Left cardiac atrium (tissue), 4 donors: ENCODE results near the gene MBNL2. TPM values are rescaled to one million over a fixed set of nuclear protein-coding genes. Genes with fewer than 3 reads are reported as not detected.

Experiments
- ATAC-seq, 2 donors: fragments of 200-7000 bp; cut with Tn5 transposase; one replicate each; pipeline ENCODE4 v1.9.1; 2020; ENCODE audit warnings: mild to moderate bottlenecking in 2 of 2, moderate library complexity in 2 of 2
- DNase-seq: peaks from one replicate; pipeline ENCODE4 v3.0.0-alpha.2; 2020
- intact Hi-C, 2 donors: fragments of 100-400 bp; cut with DNase I; formaldehyde crosslinking; loops; one replicate each; pipeline versions ENCODE4 v1.14.1 to v1.15.1; 2022 to 2023
- total RNA-seq, 2 donors: library from RNA; stranded (reverse); fragmentation: NEBNext Ultra II Directional; extraction: Animal tissue kit (Norgen Biotek cat#: 25700); gene quantifications; one replicate each; pipeline ENCODE4 v1.2.1, GENCODE V29; 2021
- donor health status: DM: no; HTN: yes; CAD: no.
- donor health status: DM: no; HTN: yes; CAD: no; lungs with severe emphysema.
- donor health status: DM: yes; HTN: yes; CAD: no.
- donor health status: Dilated cardiomyopathy.

MBNL2 gene
- total RNA-seq, 2 donors from 2014 or later = 52.0 to 60.3 TPM

DNA sequence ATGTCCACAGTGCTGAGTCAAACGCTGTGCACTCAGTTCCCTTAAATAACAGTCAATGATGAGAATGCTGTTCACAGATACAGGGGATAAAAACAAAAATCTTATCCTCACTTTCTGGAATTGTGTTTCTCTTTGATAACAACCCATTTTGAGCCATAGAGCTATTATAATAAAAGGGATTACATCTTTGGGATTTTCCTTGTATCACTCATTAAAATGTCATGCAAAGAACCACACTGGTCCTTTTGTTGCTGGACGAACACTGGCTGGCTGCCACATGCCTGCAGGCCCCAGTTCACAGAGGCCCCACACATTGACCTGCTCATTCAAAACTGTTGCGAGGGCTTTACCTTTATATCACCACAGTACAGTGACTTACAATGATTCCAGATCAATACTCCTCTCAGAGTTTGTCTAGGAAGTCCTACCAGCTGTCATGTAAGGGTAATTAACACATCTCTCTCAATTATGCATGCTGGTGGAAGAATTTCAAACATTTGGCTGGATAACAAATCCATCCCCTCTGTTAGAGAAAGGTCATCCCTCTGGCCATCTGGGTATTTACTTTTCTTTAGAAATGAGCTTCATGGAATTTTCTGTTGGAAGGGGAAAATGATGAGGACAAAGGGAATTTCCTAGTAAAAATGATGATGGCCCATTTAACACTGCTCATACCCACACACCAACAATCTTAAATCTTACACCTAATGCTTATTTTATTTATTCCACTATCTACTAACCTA, 85.9 kb downstream of the MBNL2 start:
- intact Hi-C loops = no loop called here
- peak; percentile 54 to 67 for ATAC-seq
- peak; percentile 39 for DNase-seq

DNA sequence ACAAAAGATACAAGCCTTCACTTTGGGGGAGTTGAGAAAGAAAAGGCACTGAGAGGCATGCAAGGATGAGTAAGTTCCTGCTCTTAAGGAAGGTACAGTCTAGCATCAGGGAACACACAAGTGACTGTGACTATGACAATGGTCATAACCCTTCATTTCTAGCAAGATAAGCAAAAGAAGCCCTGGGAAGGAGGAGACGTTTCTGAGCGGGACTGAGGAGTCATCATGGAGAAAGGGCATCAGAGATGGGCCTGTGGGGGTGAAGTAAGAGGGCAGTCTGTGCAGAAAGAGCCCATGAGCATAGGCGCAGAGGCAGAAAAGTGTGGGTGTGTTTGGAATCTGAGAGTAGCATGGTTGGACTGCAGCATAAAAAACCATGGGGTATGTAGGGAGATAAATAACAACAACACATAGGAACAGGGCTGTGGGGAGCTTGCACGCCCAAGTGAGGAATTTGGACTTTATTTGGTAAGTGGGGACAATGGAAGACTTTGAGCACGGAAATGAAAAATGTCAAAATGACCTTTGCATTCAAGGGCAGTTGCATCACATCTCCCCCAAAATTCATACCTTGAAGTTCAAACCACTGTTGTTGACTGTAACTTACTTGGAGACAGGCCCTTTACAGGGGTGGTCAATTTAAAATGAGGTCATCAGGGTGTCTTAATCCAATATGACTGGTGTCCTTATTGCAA, 86.7 kb downstream of the MBNL2 start:
- intact Hi-C loops = no loop called here
- no peak for DNase-seq
- peak in 1 of 2 donors; percentile 43 for ATAC-seq

DNA sequence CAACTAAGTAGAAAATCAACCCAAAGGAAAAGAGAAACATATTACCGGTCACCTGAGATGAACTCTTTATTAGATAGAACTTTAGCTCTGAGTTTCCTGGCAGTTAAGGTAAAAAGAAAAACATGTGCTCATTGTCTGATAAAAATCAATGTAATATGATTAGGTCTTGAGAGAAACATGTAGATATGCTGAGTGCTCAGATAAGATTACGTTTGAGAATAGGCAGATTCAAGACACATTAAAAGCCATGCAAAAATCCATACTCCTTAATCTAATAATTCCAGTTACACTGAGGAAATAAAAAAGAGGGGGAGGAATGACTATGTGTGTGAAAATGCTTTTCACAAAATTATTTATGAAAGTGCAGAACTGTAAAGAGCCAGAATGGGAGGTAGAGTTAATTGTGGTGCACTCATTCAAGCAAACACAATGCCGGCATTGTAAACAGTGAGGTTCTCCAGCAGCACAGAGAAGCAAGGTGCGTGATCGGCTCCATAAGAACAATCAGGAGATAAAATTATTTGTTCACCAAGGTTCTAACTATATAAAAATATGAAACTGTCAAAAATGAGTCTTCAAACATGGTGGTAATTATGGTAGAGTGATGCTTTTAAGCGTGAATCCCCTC, 88.8 kb downstream of the MBNL2 start:
- no peak for DNase-seq
- ATAC-seq = no peak
- intact Hi-C loops = no loop called here

DNA sequence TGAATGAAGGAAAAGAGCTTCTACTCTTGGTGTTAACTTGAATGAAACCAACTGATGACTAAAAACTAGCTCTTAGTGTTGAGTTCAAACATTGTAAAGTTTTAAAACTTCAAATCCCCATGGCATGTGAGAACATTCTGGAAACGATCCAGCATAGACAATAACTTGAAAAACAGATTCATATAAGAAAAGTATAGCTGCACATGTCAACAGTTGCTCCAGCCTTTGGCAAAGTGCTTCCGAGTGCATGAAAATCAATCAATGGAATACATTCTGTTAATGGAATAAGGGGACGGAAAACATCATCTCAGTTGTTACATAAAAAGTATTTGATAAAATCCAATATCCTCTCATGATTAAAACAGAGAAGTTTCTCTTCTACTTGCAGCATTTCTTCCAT, 89.8 kb downstream of the MBNL2 start:
- ATAC-seq = no peak
- intact Hi-C loops = no loop called here
- no peak for DNase-seq

DNA sequence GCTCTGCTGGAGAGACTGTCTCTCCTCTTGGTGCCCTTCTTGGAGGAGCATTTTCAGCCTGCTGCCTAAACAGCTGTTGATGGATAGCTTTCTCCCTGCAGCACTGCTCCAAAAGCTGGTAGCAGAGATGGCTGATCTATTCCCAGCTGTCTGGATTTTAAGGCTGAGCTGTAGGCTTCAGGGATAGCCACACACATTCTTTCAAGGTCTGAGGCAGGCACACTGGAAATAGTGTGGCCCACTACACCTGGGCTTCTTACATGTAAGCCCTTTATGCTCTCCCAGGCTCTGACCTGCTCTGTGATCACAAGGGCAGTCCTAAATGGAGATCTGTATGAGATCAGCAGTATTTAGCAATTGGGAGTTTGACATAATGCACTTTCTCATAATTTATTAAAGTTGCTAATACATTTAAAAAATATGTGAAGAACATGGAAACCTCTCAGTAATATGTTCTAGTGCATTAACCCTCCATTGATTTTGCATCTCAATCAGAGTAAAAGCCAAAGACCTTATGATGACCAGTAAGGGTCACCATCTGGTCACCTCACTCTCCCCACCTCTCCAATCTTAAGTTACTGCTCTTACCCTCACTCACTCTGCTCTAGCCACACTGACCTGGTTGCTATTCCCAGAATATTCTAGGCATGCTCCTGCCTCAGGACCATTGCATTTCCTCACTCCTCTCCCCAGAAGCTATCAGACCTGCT, 91.6 kb downstream of the MBNL2 start:
- no peak for ATAC-seq
- intact Hi-C loops = no loop called here
- no peak for DNase-seq

DNA sequence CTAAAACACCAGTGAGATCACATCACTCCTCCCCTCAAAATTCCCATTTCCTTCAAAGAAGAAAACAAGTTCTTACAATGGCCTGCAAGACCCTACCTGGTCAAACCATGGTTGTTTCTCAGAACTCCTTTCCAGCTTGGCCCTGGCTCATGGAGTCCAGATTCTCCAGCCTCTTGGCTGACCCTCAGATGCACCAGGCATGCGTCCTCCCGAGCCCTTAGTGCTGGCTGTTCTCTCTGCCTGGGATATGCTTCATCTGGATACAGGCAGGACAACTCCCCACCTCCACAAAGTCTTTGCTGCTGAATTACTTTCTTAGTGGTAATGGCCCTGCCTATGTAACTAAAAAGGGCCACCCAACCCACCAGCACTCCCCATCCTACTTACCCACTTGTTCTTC, 94.3 kb downstream of the MBNL2 start:
- DNase-seq = no peak
- ATAC-seq = peak; percentile 62 to 70
- intact Hi-C loops = no loop called here

DNA sequence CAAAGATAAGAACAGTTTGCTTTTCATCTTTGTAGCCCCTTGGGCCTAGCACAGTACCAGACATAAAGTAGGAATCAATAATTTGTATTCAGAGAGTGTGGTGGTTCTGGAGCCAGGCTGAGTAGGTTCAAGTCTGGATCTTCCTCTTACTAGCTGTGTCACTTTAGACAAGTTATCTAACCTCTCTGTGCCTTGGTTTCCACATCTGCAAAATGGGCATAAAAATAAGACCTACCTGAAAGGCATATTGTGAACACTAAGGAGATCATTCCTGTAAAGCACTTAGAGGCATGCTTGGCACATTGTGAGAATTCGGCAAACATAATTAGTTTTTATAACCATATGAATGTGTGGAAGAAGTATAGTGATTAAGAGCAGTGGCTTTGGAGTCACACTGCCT, 95.8 kb downstream of the MBNL2 start:
- no peak for ATAC-seq
- intact Hi-C loops = no loop called here
- DNase-seq = no peak

DNA sequence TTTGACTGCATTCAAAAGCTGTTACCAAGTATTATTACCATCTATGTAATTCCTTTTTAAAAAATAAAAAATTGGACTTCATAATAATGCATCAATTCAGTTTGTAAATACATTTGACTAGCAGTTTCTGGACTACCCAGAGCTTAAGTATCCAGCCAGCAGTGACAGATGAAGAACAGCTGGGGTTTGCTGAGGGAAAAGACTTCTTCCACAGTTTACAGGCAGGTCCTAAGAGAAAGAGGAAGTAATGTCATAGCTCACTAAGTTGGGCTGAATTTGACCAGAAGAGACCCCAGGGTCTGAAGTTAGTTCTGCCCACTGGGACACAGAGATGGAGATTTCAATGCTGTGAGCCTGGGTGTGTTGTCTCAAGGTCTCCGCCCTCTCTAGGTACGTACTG, 96.4 kb downstream of the MBNL2 start:
- intact Hi-C loops = no loop called here
- ATAC-seq = peak in 1 of 2 donors; percentile 50

DNA sequence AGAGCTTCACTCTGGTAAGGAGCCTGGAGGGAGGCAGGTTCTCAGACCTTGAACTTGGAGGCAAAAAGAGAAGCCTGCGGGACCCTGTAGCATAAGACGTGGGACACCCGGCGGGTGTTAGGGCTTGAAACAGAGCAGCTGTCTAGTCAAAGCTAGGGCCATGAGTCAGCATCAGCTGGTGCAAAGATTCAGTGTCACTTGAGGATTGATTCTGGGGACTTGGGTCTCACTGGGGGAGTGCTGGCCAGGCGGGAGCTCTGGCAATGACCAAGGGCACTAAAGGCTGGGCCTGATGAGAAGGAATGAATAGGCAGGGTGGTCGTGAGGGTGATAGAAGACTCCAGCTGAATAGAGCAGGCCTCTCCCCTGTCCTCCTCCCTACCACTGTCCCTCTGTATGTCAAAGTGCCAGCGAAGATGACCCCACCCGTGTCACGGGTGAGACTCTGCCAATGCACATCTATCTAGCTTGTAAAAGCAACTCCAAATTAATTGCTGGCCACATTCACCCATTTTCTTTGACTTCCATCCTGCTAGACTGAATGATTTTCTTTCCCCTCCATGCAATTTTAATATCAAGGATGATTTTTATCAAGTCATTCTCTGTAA, 97.1 kb downstream of the MBNL2 start:
- intact Hi-C loops = no loop called here
- DNase-seq = peak; percentile 36
- ATAC-seq = peak; percentile 49 to 83

More for the DNA sequence above, 96.4 kb downstream of the MBNL2 start:
- DNase-seq = no peak

DNA sequence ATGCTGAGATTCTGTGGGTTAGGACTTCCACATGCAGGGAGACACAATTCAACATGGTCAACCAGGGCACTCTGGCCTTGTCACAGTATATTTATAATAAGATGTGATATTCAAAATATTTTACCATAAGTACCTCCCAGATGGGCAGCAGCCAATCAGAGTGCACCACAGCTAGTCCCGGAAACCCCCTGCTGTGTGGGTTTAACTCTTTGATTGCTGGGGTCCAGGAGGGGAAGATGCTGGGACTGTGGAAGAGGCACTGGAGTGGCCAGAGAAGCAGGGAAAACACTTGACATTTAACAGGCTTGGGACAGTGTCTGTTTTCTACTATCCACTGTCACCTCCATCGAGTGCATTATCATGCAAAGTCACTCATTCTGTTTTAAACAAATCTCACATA, 99.0 kb downstream of the MBNL2 start:
- intact Hi-C loops = no loop called here
- no peak for ATAC-seq
- no peak for DNase-seq

DNA sequence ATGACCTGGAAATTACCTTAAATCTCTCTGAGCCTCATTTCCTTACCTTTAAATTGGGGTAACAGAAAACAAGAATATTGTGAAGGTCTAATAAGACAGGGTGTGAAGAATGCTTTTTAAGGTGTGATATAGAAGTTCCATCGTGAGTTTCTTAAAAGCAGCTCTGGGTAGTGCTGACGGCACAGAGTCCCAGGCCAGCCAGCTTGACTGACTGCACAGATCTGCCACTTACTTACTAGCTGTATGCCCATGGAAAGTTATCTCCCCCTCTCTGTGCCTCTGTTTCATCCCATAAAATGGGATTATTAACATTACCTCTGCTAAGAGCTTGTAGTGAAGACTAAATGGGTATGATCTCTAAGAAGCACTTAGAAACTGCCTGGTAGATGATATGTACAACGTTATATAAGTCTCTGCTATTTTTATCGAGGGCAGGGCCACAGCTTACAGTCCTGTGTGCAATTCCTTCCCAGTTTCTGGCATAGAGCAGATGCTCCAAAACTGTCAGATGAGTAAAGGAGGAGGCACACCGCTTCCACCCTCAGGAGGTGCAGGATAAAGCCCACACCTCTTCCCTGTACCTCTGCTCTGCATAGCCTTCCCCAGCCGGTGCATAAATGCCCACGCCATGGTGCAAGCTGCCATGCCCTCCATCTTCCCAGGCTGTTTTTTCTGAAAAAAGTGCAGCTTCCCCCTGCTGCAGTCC, 99.6 kb downstream of the MBNL2 start:
- intact Hi-C loops = no loop called here
- ATAC-seq = peak; percentile 21 to 30
- no peak for DNase-seq

DNA sequence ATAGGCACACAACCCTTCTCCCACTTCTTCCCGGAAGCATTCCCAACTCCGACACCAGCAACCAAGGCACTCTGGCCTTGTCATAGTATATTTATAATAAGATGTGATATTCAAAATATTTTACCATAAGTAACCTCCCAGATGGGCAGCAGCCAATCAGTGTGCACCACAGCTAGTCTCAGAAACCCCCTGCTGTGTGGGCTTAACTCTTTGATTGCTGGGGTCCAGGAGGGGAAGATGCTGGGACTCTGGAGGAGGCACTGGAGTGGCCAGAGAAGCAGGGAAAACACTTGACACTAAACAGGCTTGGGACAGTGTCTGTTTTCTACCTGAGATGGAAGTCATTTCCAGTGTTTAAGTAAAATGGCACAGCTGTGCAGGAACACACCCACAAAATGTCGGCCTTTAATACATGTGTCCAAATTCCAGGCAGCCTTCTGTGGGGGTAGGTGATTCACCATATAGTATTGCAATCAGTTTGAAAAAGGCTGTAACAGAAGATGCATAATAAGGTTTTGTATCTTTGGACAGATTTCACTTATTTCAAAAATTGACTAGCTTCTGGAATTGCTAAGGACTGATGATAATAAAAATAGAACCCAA, 100.7 kb downstream of the MBNL2 start:
- intact Hi-C loops = no loop called here
- ATAC-seq = no peak
- DNase-seq = no peak

DNA sequence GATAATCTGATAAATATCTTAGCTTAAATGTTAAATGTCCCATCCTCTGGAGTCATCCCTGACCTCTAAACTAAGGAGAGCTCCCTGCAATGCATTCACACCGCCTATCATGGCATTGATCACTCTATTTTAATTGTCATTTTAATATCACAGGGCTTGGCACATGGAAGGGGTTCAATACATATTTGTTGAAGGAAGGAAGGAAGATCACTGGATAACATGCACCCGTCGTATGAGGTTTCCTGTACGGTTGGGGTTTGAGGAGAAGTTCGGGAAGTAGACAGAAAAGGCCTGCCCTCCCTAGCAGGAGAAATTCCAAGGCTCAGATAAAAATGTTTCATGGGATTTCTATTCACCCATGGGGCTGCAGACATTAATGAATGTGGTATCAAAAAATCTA, 102.0 kb downstream of the MBNL2 start:
- DNase-seq = no peak
- intact Hi-C loops = no loop called here

DNA sequence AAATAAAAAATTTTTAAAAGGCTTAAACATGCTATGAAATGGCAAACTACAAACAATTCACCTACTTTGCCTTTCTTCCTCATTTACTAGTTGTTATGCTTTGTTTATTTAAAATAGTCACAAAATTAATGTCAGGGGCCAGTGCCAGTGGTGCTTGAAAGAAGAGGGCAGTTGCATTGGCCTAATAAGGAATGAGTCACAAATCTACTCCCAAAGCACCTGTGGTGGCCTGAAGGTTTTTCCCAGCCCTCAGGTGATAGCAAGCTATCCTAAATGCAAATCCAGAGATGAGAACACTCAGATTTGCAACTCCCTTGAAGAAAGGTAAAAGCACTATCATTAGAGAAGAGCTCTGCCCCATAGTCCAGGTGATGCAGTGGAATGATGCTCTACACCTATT, 103.6 kb downstream of the MBNL2 start:
- no peak for DNase-seq
- intact Hi-C loops = no loop called here
- ATAC-seq = no peak

More for the DNA sequence above, 102.0 kb downstream of the MBNL2 start:
- no peak for ATAC-seq

DNA sequence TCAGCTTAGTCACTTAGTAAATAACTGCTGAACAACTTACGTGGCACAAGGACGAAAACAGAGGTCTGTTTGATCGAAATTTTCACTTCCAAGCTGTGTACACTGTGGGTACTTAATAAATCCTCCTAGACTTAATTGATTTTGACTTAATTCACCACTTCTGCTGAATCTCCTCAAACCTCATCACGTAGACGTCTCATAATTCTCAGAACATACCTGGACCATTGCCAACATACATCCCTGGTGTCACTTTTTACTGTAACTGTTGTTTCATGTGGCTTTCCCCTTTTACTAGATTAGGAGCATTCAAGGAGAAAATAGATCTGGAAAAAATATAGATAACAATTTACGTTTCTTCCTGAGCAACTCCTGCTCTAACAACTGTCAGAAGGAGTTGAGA, 105.0 kb downstream of the MBNL2 start:
- intact Hi-C loops = no loop called here
- ATAC-seq (no peak), DNase-seq (no peak)

DNA sequence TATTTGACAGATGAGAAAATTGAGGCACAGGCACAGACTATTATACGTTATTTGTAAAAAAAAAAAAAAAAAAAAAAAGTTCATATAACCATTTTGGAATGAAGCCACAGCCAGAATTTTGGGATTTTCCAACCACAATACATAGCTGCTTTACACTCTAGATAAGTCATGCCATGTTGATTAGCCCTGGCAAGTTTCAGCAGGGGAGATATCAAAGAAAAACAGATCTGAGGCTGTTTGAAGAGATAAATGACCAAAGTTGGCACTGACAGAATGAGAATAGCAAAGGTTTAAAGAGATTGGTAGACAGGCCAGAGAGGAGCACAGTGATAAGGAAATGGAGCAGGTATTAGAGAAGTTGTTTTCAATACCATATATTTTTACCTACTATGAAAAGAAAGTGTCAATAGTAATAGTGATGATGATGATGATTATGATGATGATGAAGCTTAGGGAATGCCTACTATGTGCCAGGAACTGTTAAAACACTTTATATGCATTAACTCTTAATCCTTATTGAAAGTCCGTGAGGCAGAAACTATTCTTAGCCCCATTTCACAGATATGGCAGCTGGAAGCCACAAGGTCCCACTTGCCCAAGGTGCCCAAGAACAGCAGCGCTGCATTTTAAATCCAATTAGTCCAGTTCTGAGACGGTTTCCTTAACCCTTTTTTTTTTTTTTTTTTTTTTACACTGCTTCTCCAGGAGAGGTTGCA, 105.5 kb downstream of the MBNL2 start:
- ATAC-seq (peak in 1 of 2 donors; percentile 60), DNase-seq (no peak)
- intact Hi-C loops = no loop called here

DNA sequence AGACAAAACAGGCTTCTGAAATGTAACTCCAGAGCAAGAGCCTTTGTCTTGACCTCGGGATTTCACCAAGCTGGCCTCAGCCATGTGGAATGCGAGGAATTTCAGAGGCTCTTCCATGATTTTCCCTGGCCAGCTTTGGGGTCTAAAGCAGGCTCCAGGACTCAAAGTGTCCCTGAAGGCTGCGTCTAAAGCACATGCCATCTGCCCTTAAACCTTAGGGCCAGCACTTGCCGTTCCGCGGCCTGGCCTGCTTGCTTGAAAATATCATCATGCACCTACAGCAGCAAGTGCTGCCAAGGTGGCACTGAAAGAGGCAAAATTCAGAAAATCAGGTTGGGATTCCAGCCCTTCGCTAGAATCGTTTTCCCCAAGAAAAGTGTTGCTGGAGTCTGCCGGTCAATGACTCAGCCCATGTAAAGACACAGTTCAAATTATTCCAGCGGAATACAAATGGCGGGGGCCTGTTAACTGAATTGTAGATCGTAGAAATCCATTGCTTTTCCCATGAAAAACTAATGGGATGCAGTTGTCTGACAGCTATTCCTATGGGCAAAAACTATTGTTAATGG, 106.2 kb downstream of the MBNL2 start:
- peak; percentile 52 to 70 for ATAC-seq
- DNase-seq = peak; percentile 25
- intact Hi-C loops = no loop called here
